ENCODE measurements around the gene DTD1.

DNA sequence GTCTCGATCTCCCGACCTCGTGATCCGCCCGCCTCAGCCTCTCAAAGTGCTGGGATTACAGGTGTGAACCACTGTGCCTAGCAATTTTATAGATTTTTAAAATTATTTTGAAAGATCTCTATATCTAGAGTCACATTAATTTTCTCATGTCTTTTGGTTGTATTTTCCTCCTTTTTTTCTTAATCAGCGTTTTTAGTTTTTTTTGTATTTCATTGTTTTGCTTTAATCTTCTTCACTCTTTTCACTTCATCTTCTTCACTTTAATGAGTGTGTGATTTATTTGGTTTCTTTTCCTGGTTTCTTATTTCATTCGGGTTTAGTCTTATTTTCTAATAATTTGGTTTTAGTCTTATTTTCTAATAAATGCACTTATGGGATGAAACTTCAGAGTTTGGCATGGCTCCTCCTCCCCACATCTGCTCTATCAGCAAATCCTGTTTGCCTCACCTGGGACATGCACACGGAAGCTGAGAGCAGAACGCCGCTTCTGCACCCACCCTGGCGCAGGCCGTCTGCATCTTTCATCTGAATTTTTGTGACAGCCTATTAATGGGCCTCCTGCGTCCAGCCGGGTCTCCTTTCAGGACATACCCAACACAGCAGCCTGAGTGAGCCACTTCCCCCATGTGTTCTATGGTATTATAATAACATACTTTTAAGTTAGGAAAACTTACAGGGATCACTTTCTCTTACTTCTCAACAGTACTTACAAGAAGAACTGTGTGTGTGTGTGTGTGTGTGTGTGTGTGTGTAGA, 35.5 kb downstream of the DTD1 start:
- TF ChIP-seq, protein P1, sequence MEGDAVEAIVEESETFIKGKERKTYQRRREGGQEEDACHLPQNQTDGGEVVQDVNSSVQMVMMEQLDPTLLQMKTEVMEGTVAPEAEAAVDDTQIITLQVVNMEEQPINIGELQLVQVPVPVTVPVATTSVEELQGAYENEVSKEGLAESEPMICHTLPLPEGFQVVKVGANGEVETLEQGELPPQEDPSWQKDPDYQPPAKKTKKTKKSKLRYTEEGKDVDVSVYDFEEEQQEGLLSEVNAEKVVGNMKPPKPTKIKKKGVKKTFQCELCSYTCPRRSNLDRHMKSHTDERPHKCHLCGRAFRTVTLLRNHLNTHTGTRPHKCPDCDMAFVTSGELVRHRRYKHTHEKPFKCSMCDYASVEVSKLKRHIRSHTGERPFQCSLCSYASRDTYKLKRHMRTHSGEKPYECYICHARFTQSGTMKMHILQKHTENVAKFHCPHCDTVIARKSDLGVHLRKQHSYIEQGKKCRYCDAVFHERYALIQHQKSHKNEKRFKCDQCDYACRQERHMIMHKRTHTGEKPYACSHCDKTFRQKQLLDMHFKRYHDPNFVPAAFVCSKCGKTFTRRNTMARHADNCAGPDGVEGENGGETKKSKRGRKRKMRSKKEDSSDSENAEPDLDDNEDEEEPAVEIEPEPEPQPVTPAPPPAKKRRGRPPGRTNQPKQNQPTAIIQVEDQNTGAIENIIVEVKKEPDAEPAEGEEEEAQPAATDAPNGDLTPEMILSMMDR (IDR thresholded peaks at IDR 0.05; ENCODE audit: low read length) = no peak
- no peak for TF ChIP-seq EZH2 (IDR thresholded peaks at IDR 0.05; ENCODE audit: borderline replicate concordance, low read length)
